HCT116 (cell line): ENCODE measurements around the gene LAMP5. TPM values are rescaled to one million over a fixed set of nuclear protein-coding genes. Genes with fewer than 3 reads are reported as not detected.

ENCODE experiments used
- ATAC-seq: fragments of 200-7000 bp; cut with Tn5 transposase; 2 replicates; pipeline ENCODE4 v1.9.1; 2020; ENCODE audit warnings: mild to moderate bottlenecking, moderate library complexity
- BruUV-seq: library from RNA; stranded (reverse); fragments of 400-500 nt; replicated peaks from 2 replicates; lab custom pipeline; 2021; lab: Mats Ljungman, UMichigan
- CTCF ChIA-PET: fragments of 300-600 bp; sonication (Branson Sonifier 250); formaldehyde crosslinking; loops from one replicate; lab custom pipeline; 2021; ENCODE audit warnings: antibody characterized with exemption; lab: Charles Lee
- POLR2A ChIA-PET: fragments of 300-600, 350-600 bp; sonication (Branson Sonifier 250); formaldehyde crosslinking; loops from one replicate; lab custom pipeline; 2021; ENCODE audit warnings: antibody characterized with exemption; lab: Charles Lee
- RAD21 ChIA-PET, 2 experiments: fragments of 300-600 bp; sonication (Branson Sonifier 250); formaldehyde crosslinking; loops; one replicate each; lab custom pipeline; 2023; ENCODE audit warnings: low total read pairs in 2 of 2; ENCODE audit not compliant: uncharacterized antibody in 2 of 2, unreplicated experiment in 2 of 2, low non-redundant PET in 1 of 2; lab: Charles Lee
- DNase-seq: peaks from one replicate; pipeline ENCODE4 v3.0.0-alpha.2; 2010; ENCODE audit warnings: low read depth, low spot score
- H2AFZ ChIP-seq: fragments of 200-600 bp; shearing (Covaris generic), sonication (generic); 2 replicates; pipeline ENCODE4 v1.6.1; 2017; ENCODE audit warnings: low read depth, mixed run types, mixed read lengths, antibody characterized with exemption, low read length; ENCODE audit not compliant: poor library complexity, severe bottlenecking
- H3K27ac ChIP-seq: 2 replicates; pipeline ENCODE4 v1.5.1; 2012; ENCODE audit warnings: low read depth, low read length
- H3K27me3 ChIP-seq: fragments of 200-600 bp; sonication (generic); 2 replicates; pipeline ENCODE4 v1.6.1; 2016; ENCODE audit warnings: mixed run types, low read length, mixed read lengths; ENCODE audit not compliant: insufficient read depth
- H3K36me3 ChIP-seq, 2 experiments: fragments of 200-500 bp in 1 of 2; fragments of 200-600 bp in 1 of 2; sonication (Bioruptor generic) in 1 of 2; sonication (generic) in 1 of 2; 2 replicates each; pipeline versions ENCODE4 v1.5.1 to v1.6.1; 2014 to 2016; ENCODE audit warnings: low read length in 2 of 2, inconsistent platforms in 1 of 2, mixed read lengths in 1 of 2, mixed run types in 1 of 2; ENCODE audit not compliant: insufficient read depth in 2 of 2, control insufficient read depth in 1 of 2
- H3K4me1 ChIP-seq, 2 experiments: fragments of 200-600 bp in 1 of 2; sonication (generic) in 1 of 2; 2 replicates each; pipeline versions ENCODE4 v1.5.1 to v1.6.1; 2012 to 2017; ENCODE audit warnings: low read length in 2 of 2, inconsistent platforms in 1 of 2, mild to moderate bottlenecking in 1 of 2, mixed read lengths in 1 of 2, mixed run types in 1 of 2, moderate library complexity in 1 of 2; ENCODE audit not compliant: insufficient read depth in 2 of 2, control insufficient read depth in 1 of 2
- H3K4me2 ChIP-seq: fragments of 200-600 bp; sonication (generic); 2 replicates; pipeline ENCODE4 v1.6.1; 2017; ENCODE audit warnings: mixed run types, low read length, mixed read lengths
- H3K4me3 ChIP-seq, 2 experiments: fragments of 200-600 bp in 1 of 2; sonication (generic) in 1 of 2; replicated peaks in 1 of 2; 2 replicates each; pipeline ENCODE4 v1.5.1; 2011 to 2016; ENCODE audit warnings: low read length in 2 of 2, control low read depth in 1 of 2, low read depth in 1 of 2, mild to moderate bottlenecking in 1 of 2, mixed read lengths in 1 of 2, mixed run types in 1 of 2
- H3K79me2 ChIP-seq: fragments of 200-600 bp; sonication (generic); 2 replicates; pipeline ENCODE4 v1.6.1; 2017; ENCODE audit warnings: mild to moderate bottlenecking, mixed run types, low read length, moderate library complexity, mixed read lengths; ENCODE audit not compliant: insufficient read depth
- H3K9ac ChIP-seq: fragments of 200-600 bp; sonication (generic); 2 replicates; pipeline ENCODE4 v1.6.1; 2016; ENCODE audit warnings: low read length, mixed read lengths
- H3K9me2 ChIP-seq: fragments of 200-600 bp; sonication (generic), shearing (Covaris generic); 2 replicates; pipeline ENCODE4 v1.6.1; 2017; ENCODE audit warnings: mixed run types, mild to moderate bottlenecking, moderate library complexity; ENCODE audit not compliant: insufficient read depth
- H3K9me3 ChIP-seq, 2 experiments: fragments of 200-500 bp in 1 of 2; fragments of 200-600 bp in 1 of 2; sonication (Bioruptor generic) in 1 of 2; sonication (generic) in 1 of 2; 2 replicates each; pipeline ENCODE4 v1.6.1; 2014 to 2017; ENCODE audit warnings: low read length in 2 of 2, mixed read lengths in 2 of 2, inconsistent platforms in 1 of 2, low read depth in 1 of 2, mild to moderate bottlenecking in 1 of 2, mixed run types in 1 of 2, moderate library complexity in 1 of 2; ENCODE audit not compliant: control insufficient read depth in 1 of 2, insufficient read depth in 1 of 2
- H4K20me1 ChIP-seq: fragments of 200-600 bp; sonication (generic), shearing (Covaris generic); 2 replicates; pipeline ENCODE4 v1.6.1; 2017; ENCODE audit warnings: mixed run types, mild to moderate bottlenecking, moderate library complexity; ENCODE audit not compliant: insufficient read depth
- ATF3 ChIP-seq: IDR thresholded peaks from 2 replicates; pipeline ENCODE4 v1.6.1; 2012
- EGR1 ChIP-seq: IDR thresholded peaks from 2 replicates; pipeline ENCODE4 v1.6.1; 2012; ENCODE audit warnings: low read depth
- ELF1 ChIP-seq: IDR thresholded peaks from 2 replicates; pipeline ENCODE4 v1.6.1; 2012; ENCODE audit warnings: low read depth, borderline replicate concordance
- FOSL1 ChIP-seq: IDR thresholded peaks from 2 replicates; pipeline ENCODE4 v1.6.1; 2012; ENCODE audit warnings: low read depth
- JUND ChIP-seq: IDR thresholded peaks from 2 replicates; pipeline ENCODE4 v1.6.1; 2012
- MAX ChIP-seq: IDR thresholded peaks from 2 replicates; pipeline ENCODE4 v1.6.1; 2012
- POLR2A ChIP-seq: IDR thresholded peaks from 2 replicates; pipeline ENCODE4 v1.7.0; 2011; ENCODE audit warnings: borderline replicate concordance; ENCODE audit not compliant: insufficient read depth, insufficient read length; ENCODE audit errors: extremely low read depth
- POLR2AphosphoS5 ChIP-seq: IDR thresholded peaks from 2 replicates; pipeline ENCODE4 v1.6.1; 2011; ENCODE audit warnings: mild to moderate bottlenecking, low read depth, low read length, moderate library complexity
- REST ChIP-seq: IDR thresholded peaks from 2 replicates; pipeline ENCODE4 v1.6.1; 2012; ENCODE audit warnings: low read depth
- SIN3A ChIP-seq: IDR thresholded peaks from 2 replicates; pipeline ENCODE4 v1.6.1; 2012; ENCODE audit warnings: low read depth
- SP1 ChIP-seq: IDR thresholded peaks from 2 replicates; pipeline ENCODE4 v1.6.1; 2012; ENCODE audit warnings: low read depth
- SRF ChIP-seq: IDR thresholded peaks from 2 replicates; pipeline ENCODE4 v1.6.1; 2012; ENCODE audit warnings: low read depth
- TCF7L2 ChIP-seq: IDR thresholded peaks from 2 replicates; pipeline ENCODE4 v1.7.0; 2011; ENCODE audit warnings: borderline replicate concordance, inconsistent platforms; ENCODE audit not compliant: insufficient read depth, insufficient read length; ENCODE audit errors: extremely low read depth
- YY1 ChIP-seq: IDR thresholded peaks from 2 replicates; pipeline ENCODE4 v1.6.1; 2011; ENCODE audit warnings: low read length, low read depth, moderate library complexity, mild to moderate bottlenecking; ENCODE audit not compliant: insufficient replicate concordance; ENCODE audit errors: extremely low read depth
- ZFX ChIP-seq: fragments of 450-650 bp; IDR thresholded peaks from 2 replicates; pipeline ENCODE4 v1.6.1; 2017
- ZNF274 ChIP-seq: fragments of 200-500 bp; sonication (Bioruptor generic); IDR thresholded peaks from 2 replicates; pipeline ENCODE4 v1.6.1; 2014; ENCODE audit warnings: mild to moderate bottlenecking, low read depth, low read length, inconsistent platforms
- intact Hi-C: fragments of 100-400 bp; cut with micrococcal nuclease; formaldehyde crosslinking; loops from 2 replicates; pipeline ENCODE4 v1.10.0; 2022
- total RNA-seq: library from RNA; stranded (reverse); gene quantifications from one replicate; pipeline ENCODE4 v1.2.1, GENCODE V29; 2021; ENCODE audit not compliant: unreplicated experiment
- TF ChIP-seq, protein P1 (sequence below), 3 experiments: fragments of 200-600 bp in 1 of 3; sonication (generic) in 1 of 3; IDR thresholded peaks in 2 of 3; conservative IDR thresholded peaks in 1 of 3; 2 replicates each; pipeline ENCODE4 v1.5.1; 2012 to 2017; ENCODE audit warnings: low read depth in 2 of 3, low read length in 2 of 3, antibody characterized with exemption in 1 of 3, borderline replicate concordance in 1 of 3, control low read depth in 1 of 3, mild to moderate bottlenecking in 1 of 3, mixed read lengths in 1 of 3, mixed run types in 1 of 3, moderate library complexity in 1 of 3; ENCODE audit not compliant: insufficient read depth in 1 of 3

LAMP5 gene
- total RNA-seq, 1 experiment from 2014 or later = not detected

- Histone ChIP-seq H3K9ac (no peak overlapping the region), H3K36me3 (no peaks in the 10 kb centered on the region), H3K4me2 (no peak overlapping the region), H3K9me3 (no peaks in the 10 kb centered on the region), H2AFZ (no peak overlapping the region), H3K27ac (no peak overlapping the region)
- intact Hi-C loops = no loop called here
- POLR2A ChIA-PET = no interaction called here
- BruUV-seq = no TSS peak
- no peak for DNase-seq
- no peak for TF ChIP-seq POLR2A
- no peak for TF ChIP-seq ELF1
- no peak for TF ChIP-seq REST
- no peak for TF ChIP-seq MAX
- no peak for TF ChIP-seq SIN3A
- TF ChIP-seq JUND = no peak
- no peak for TF ChIP-seq POLR2AphosphoS5
- no peak for TF ChIP-seq SP1
- TF ChIP-seq, all 23 proteins: peak for 0
- H3K4me3 ChIP-seq = no peak overlapping the region
- no peak for ATAC-seq
- no peaks in the 10 kb centered on the region for H4K20me1 ChIP-seq
- CTCF ChIA-PET = no interaction called here
- no peaks in the 10 kb centered on the region for H3K9me2 ChIP-seq
- peaks cover 25% of the 10 kb centered on the region for H3K27me3 ChIP-seq
- no peaks in the 10 kb centered on the region for H3K4me1 ChIP-seq
- RAD21 ChIA-PET = no interaction called here
- H3K79me2 ChIP-seq = no peaks in the 10 kb centered on the region
Observed at GRCh38 chr20:9490161-9490560, 24.2 kb upstream of the LAMP5 start.

DNA sequence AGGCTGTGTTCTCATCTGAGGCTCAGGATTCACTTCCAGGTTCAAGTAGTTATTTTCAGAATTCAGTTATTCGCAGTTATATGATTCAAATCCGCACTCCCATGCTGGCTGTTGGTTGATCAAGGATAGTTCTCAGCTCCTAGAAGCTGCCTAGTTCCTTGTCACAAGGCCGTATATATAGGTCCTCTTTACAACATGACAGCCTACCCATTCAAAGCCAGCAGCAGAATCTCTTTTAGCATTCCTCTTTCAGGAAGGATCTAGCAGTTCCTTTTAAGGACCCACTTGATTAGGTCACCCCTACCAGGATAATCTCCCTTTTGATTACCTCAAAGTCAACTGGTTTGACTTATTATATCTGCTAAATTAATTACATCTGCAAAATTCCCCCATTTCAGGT, 23.8 kb upstream of the LAMP5 start:
- Histone ChIP-seq H3K9ac (no peak overlapping the region), H3K4me1 (no peaks in the 10 kb centered on the region), H3K9me3 (no peaks in the 10 kb centered on the region), H3K36me3 (no peaks in the 10 kb centered on the region), H3K27ac (no peak overlapping the region), H4K20me1 (no peaks in the 10 kb centered on the region), H3K4me2 (no peak overlapping the region), H3K9me2 (no peaks in the 10 kb centered on the region), H3K27me3 (peaks cover 25% of the 10 kb centered on the region), H2AFZ (no peak overlapping the region), H3K79me2 (no peaks in the 10 kb centered on the region), H3K4me3 (no peak overlapping the region)
- POLR2A ChIA-PET = no interaction called here
- RAD21 ChIA-PET = no interaction called here
- intact Hi-C loops = no loop called here
- no TSS peak for BruUV-seq
- no peak for DNase-seq
- CTCF ChIA-PET = no interaction called here
- no peak for ATAC-seq
- TF ChIP-seq SP1 (no peak), SRF (no peak), TCF7L2 (no peak), ATF3 (no peak), EGR1 (no peak), YY1 (no peak), POLR2AphosphoS5 (no peak), ZFX (no peak), FOSL1 (no peak), ZNF274 (no peak)
- TF ChIP-seq, protein P1, sequence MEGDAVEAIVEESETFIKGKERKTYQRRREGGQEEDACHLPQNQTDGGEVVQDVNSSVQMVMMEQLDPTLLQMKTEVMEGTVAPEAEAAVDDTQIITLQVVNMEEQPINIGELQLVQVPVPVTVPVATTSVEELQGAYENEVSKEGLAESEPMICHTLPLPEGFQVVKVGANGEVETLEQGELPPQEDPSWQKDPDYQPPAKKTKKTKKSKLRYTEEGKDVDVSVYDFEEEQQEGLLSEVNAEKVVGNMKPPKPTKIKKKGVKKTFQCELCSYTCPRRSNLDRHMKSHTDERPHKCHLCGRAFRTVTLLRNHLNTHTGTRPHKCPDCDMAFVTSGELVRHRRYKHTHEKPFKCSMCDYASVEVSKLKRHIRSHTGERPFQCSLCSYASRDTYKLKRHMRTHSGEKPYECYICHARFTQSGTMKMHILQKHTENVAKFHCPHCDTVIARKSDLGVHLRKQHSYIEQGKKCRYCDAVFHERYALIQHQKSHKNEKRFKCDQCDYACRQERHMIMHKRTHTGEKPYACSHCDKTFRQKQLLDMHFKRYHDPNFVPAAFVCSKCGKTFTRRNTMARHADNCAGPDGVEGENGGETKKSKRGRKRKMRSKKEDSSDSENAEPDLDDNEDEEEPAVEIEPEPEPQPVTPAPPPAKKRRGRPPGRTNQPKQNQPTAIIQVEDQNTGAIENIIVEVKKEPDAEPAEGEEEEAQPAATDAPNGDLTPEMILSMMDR (IDR thresholded peaks at IDR 0.05 in 2 of 3, conservative IDR thresholded peaks at IDR 0.05 in 1 of 3; ENCODE audit: borderline replicate concordance in 1 of 3, insufficient read depth in 1 of 3, low read depth in 2 of 3, low read length in 2 of 3) = no peak
